Left lung (tissue), 10 donors: ENCODE measurements around the gene EFNB2. TPM values are rescaled to one million over a fixed set of nuclear protein-coding genes. Genes with fewer than 3 reads are reported as not detected.

ENCODE experiments used
- ATAC-seq: fragments of 200-7000 bp; cut with Tn5 transposase; one replicate; pipeline ENCODE4 v1.9.1; 2020; ENCODE audit warnings: moderate library complexity
- DNase-seq, 4 donors: peaks; one replicate each; pipeline ENCODE4 v3.0.0-alpha.2; 2013 to 2020
- H3K27ac ChIP-seq, 2 donors: fragments of 200-600 bp; sonication (generic) in 1 of 2; one replicate each; pipeline versions ENCODE4 v1.5.0 to v1.8.0; 2020 to 2021
- H3K27me3 ChIP-seq, 2 donors: fragments of 200-600 bp; sonication (generic) in 1 of 2; one replicate each; pipeline versions ENCODE4 v1.5.0 to v1.8.0; 2020 to 2021
- H3K36me3 ChIP-seq, 2 donors: fragments of 200-600 bp; sonication (generic) in 1 of 2; one replicate each; pipeline versions ENCODE4 v1.5.0 to v1.8.0; 2020 to 2021
- H3K4me1 ChIP-seq, 2 donors: fragments of 200-600 bp; one replicate each; pipeline ENCODE4 v1.8.0; 2021
- H3K4me3 ChIP-seq, 2 donors: fragments of 200-600 bp; sonication (generic) in 1 of 2; one replicate each; pipeline versions ENCODE4 v1.5.0 to v1.8.0; 2020 to 2021; ENCODE audit warnings: mild to moderate bottlenecking in 1 of 2
- H3K9me3 ChIP-seq, 2 donors: fragments of 200-600 bp; sonication (generic) in 1 of 2; one replicate each; pipeline versions ENCODE4 v1.5.0 to v1.8.0; 2020 to 2021
- CTCF ChIP-seq, 2 donors: fragments of 200-600 bp; sonication (generic) in 1 of 2; IDR thresholded peaks; one replicate each; pipeline versions ENCODE4 v1.5.0 to v1.8.0; 2021; ENCODE audit warnings: antibody characterized with exemption in 2 of 2
- intact Hi-C, 2 donors: fragments of 100-400 bp; cut with DNase I; formaldehyde crosslinking; loops; one replicate each; pipeline versions ENCODE4 v1.11.2 to v1.14.2; 2022
- polyA plus RNA-seq, 6 donors: library from polyadenylated mRNA; unstranded; fragments of 120-200 nt; gene quantifications; one replicate each; pipeline ENCODE4 v1.2.1, GENCODE V29; 2013; ENCODE audit not compliant: insufficient read length in 6 of 6
- total RNA-seq, 2 donors: library from RNA; stranded (reverse); fragmentation: NEBNext Ultra II Directional; extraction: Animal tissue kit (Norgen Biotek cat#: 25700); gene quantifications; one replicate each; pipeline ENCODE4 v1.2.1, GENCODE V29; 2021
- donor health status: DM: no; HTN: yes; CAD: no.
- donor health status: DM: no; HTN: no; CAD: no.

Gene EFNB2
- total and polyA plus RNA-seq, 8 donors: 39.6 to 95.6 (median 85.5) TPM

GRCh38 chr13:106498571-106498970, 36.9 kb downstream of the EFNB2 start:
- Histone ChIP-seq H3K9me3 (no peaks in the 10 kb centered on the region), H3K36me3 (peaks cover 0 to 2% of the 10 kb centered on the region in 2 donors), H3K27ac (peak overlapping the region in 1 of 2 donors; percentile 30), H3K4me3 (no peak overlapping the region), H3K27me3 (no peaks in the 10 kb centered on the region), H3K4me1 (peaks cover 0 to 42% of the 10 kb centered on the region in 2 donors)
- no peak for DNase-seq
- ATAC-seq: no peak
- TF ChIP-seq CTCF (IDR thresholded peaks at IDR 0.05): no peak
- intact Hi-C loops: no loop called here

GRCh38 chr13:106498158-106498557, 37.3 kb downstream of the EFNB2 start:
- H3K9me3 ChIP-seq: no peaks in the 10 kb centered on the region
- no peak for TF ChIP-seq CTCF (IDR thresholded peaks at IDR 0.05)
- peaks cover 0 to 6% of the 10 kb centered on the region in 2 donors for H3K36me3 ChIP-seq
- no peak overlapping the region for H3K4me3 ChIP-seq
- intact Hi-C loops: no loop called here
- no peak for ATAC-seq
- peaks cover 0 to 46% of the 10 kb centered on the region in 2 donors for H3K4me1 ChIP-seq
- no peak for DNase-seq
- H3K27me3 ChIP-seq: no peaks in the 10 kb centered on the region
- H3K27ac ChIP-seq: peak overlapping the region in 1 of 2 donors; percentile 30

- TF ChIP-seq CTCF (IDR thresholded peaks at IDR 0.05): no peak
- ATAC-seq (no peak), DNase-seq (no peak)
- peaks cover 0 to 3% of the 10 kb centered on the region in 2 donors for H3K27me3 ChIP-seq
- no peaks in the 10 kb centered on the region for H3K9me3 ChIP-seq
- H3K4me1 ChIP-seq: peaks cover 0 to 57% of the 10 kb centered on the region in 2 donors
- no peak overlapping the region for H3K4me3 ChIP-seq
- intact Hi-C loops: no loop called here
- H3K27ac ChIP-seq: peak overlapping the region; percentile 51 to 54
- H3K36me3 ChIP-seq: peaks cover 0 to 17% of the 10 kb centered on the region in 2 donors
Measured at GRCh38 chr13:106497079-106497478, 38.4 kb downstream of the EFNB2 start.

- H3K27me3 ChIP-seq: peaks cover 0 to 9% of the 10 kb centered on the region in 2 donors
- peaks cover 0 to 24% of the 10 kb centered on the region in 2 donors for H3K36me3 ChIP-seq
- ATAC-seq (peak; percentile 61), DNase-seq (peak in 1 of 4 donors; percentile 55)
- H3K27ac ChIP-seq: peak overlapping the region; percentile 51 to 54
- no peaks in the 10 kb centered on the region for H3K9me3 ChIP-seq
- H3K4me1 ChIP-seq: peaks cover 4 to 64% of the 10 kb centered on the region in 2 donors
- TF ChIP-seq CTCF (IDR thresholded peaks at IDR 0.05): no peak
- no peak overlapping the region for H3K4me3 ChIP-seq
- intact Hi-C loops: no loop called here
Measured at GRCh38 chr13:106496072-106496997, 39.1 kb downstream of the EFNB2 start.

GRCh38 chr13:106494936-106495335, 40.5 kb downstream of the EFNB2 start:
- H3K27me3 ChIP-seq: peaks cover 0 to 20% of the 10 kb centered on the region in 2 donors
- TF ChIP-seq CTCF (IDR thresholded peaks at IDR 0.05): no peak
- no peak overlapping the region for H3K4me3 ChIP-seq
- intact Hi-C loops: no loop called here
- ATAC-seq: no peak
- peaks cover 0 to 26% of the 10 kb centered on the region in 2 donors for H3K36me3 ChIP-seq
- no peaks in the 10 kb centered on the region for H3K9me3 ChIP-seq
- DNase-seq: no peak
- H3K27ac ChIP-seq: no peak overlapping the region
- H3K4me1 ChIP-seq: peaks cover 4 to 72% of the 10 kb centered on the region in 2 donors
